ENCODE results near the gene APBA2. TPM values are rescaled to one million over a fixed set of nuclear protein-coding genes. Genes with fewer than 3 reads are reported as not detected.

APBA2 gene
- total and polyA plus RNA-seq, 7 donors = 0.06 to 0.36 (median 0.08) TPM; not detected in 2

GRCh38 chr15:28921919-28922706, 36.3 kb downstream of the APBA2 start:
- H3K4me1 ChIP-seq = no peaks in the 10 kb centered on the region
- 64 to 77% (median 72%) methylated on average over 12 of the region's 12 CpGs for WGBS, 3 donors
- peaks cover 0 to 6% (median 0%) of the 10 kb centered on the region in 3 donors for H3K27me3 ChIP-seq (ENCODE audit: insufficient read depth in 3 of 3, low read length in 2 of 3)
- no peaks in the 10 kb centered on the region for H3K9me3 ChIP-seq
- intact Hi-C loops (cut with DNase I) = no loop called here
- H3K27ac ChIP-seq = no peak overlapping the region
- no peaks in the 10 kb centered on the region for H3K36me3 ChIP-seq (ENCODE audit: insufficient read depth in 1 of 2, low read depth in 1 of 2)
- no peak for DNase-seq
- no peak for TF ChIP-seq CTCF (IDR thresholded peaks at IDR 0.05)
- H3K4me3 ChIP-seq = no peak overlapping the region
- ATAC-seq = no peak

GRCh38 chr15:28922707-28923012, 36.9 kb downstream of the APBA2 start:
- 79 to 88% (median 87%) methylated on average over 5 of the region's 5 CpGs for WGBS, 3 donors
- ATAC-seq (no peak), DNase-seq (no peak)
- Histone ChIP-seq H3K4me1 (no peaks in the 10 kb centered on the region), H3K27me3 (ENCODE audit: insufficient read depth in 3 of 3, low read length in 2 of 3) (peaks cover 0 to 6% (median 0%) of the 10 kb centered on the region in 3 donors), H3K4me3 (no peak overlapping the region), H3K27ac (no peak overlapping the region), H3K36me3 (ENCODE audit: insufficient read depth in 1 of 2, low read depth in 1 of 2) (no peaks in the 10 kb centered on the region), H3K9me3 (no peaks in the 10 kb centered on the region)
- TF ChIP-seq CTCF (IDR thresholded peaks at IDR 0.05) = no peak
- intact Hi-C loops (cut with DNase I) = no loop called here

- ATAC-seq = no peak
- no peak for DNase-seq
- Histone ChIP-seq H3K27ac (no peak overlapping the region), H3K27me3 (ENCODE audit: insufficient read depth in 3 of 3, low read length in 2 of 3) (peaks cover 0 to 6% (median 0%) of the 10 kb centered on the region in 3 donors), H3K4me1 (no peaks in the 10 kb centered on the region), H3K36me3 (ENCODE audit: insufficient read depth in 1 of 2, low read depth in 1 of 2) (no peaks in the 10 kb centered on the region), H3K4me3 (no peak overlapping the region), H3K9me3 (no peaks in the 10 kb centered on the region)
- WGBS, 3 donors = 77 to 82% (median 81%) methylated on average over 8 of the region's 8 CpGs
- intact Hi-C loops (cut with DNase I) = no loop called here
- TF ChIP-seq CTCF (IDR thresholded peaks at IDR 0.05) = no peak
Observed at GRCh38 chr15:28923726-28924280, 38.0 kb downstream of the APBA2 start.

GRCh38 chr15:28927043-28927442, 41.3 kb downstream of the APBA2 start:
- no peaks in the 10 kb centered on the region for H3K27me3 ChIP-seq (ENCODE audit: insufficient read depth in 3 of 3, low read length in 2 of 3)

More at GRCh38 chr15:28927043-28927442, 41.3 kb downstream of the APBA2 start:
- DNase-seq (no peak), ATAC-seq (no peak)
- H3K27ac ChIP-seq = no peak overlapping the region
- no peaks in the 10 kb centered on the region for H3K4me1 ChIP-seq
- intact Hi-C loops (cut with DNase I) = no loop called here
- WGBS, 3 donors = 94 to 97% (median 94%) methylated on average over 5 of the region's 5 CpGs
- no peaks in the 10 kb centered on the region for H3K9me3 ChIP-seq
- H3K4me3 ChIP-seq = no peak overlapping the region
- H3K36me3 ChIP-seq (ENCODE audit: insufficient read depth in 1 of 2, low read depth in 1 of 2) = no peaks in the 10 kb centered on the region
- TF ChIP-seq CTCF (IDR thresholded peaks at IDR 0.05) = no peak

Data from psoas muscle (tissue), 8 donors.